Ovary (tissue), 3 donors: Measurements from ENCODE around the gene MYBPC2.

Experiments
- CTCF ChIP-seq, 3 donors: fragments of 450-650 bp in 2 of 3; fragments of 200-600 bp in 1 of 3; IDR thresholded peaks; one replicate each; pipeline versions ENCODE4 v1.5.1 to v1.8.0; 2016 to 2022; ENCODE audit warnings: antibody characterized with exemption in 3 of 3, mild to moderate bottlenecking in 1 of 3
- EP300 ChIP-seq: sonication (generic); formaldehyde crosslinking; IDR thresholded peaks from one replicate; pipeline ENCODE4 v1.6.1; 2017; ENCODE audit warnings: antibody characterized with exemption
- POLR2A ChIP-seq: fragments of 450-650 bp; IDR thresholded peaks from one replicate; pipeline ENCODE4 v1.6.1; 2017; ENCODE audit warnings: antibody characterized with exemption, mild to moderate bottlenecking, moderate library complexity
- donor health status: DM: no; HTN: no; CAD: no.

DNA sequence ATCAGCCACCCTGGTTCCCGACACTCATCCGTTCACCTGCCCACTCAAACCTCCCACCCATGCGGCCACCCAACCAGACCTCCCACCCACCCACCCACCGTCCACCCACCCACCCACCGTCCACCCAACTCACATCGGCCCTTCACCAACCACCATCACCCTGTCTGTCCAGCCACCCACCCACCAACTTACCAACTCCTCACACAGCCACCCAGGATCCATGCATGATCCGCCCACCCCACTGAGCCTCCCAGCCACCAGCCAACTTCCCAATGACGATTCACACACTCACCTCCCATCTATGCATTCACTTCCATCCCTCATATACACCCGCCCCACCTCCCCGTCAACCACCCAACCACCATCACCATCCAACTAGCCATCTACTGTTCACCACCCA is 74.0 kb downstream of the MYBPC2 start:
- TF ChIP-seq CTCF (IDR thresholded peaks at IDR 0.05), result no peak
- no peak for TF ChIP-seq EP300
- no peak for TF ChIP-seq POLR2A
